SK-N-SH treated with all-trans-retinoic acid at 6 μM for 48 hours (cell line): ENCODE data around the gene HSD11B2.

ENCODE experiments used
- ATAC-seq: fragments of 200-7000 bp; cut with Tn5 transposase; 3 replicates; pipeline ENCODE4 v1.9.1; 2020; ENCODE audit warnings: mild to moderate bottlenecking, moderate library complexity
- ARNTL ChIP-seq: fragments of 450-650 bp; formaldehyde crosslinking; IDR thresholded peaks from 2 replicates; pipeline ENCODE4 v1.5.0; 2020; ENCODE audit warnings: low read depth, mild to moderate bottlenecking, moderate library complexity, borderline replicate concordance
- BACH2 ChIP-seq: fragments of 250-450 bp; sonication (Bioruptor Pico); IDR thresholded peaks from 2 replicates; pipeline ENCODE4 v1.9.0; 2021; ENCODE audit warnings: mild to moderate bottlenecking, borderline replicate concordance
- CSDC2 ChIP-seq: fragments of 250-450 bp; sonication (Bioruptor Pico); IDR thresholded peaks from 2 replicates; pipeline ENCODE4 v1.5.0; 2020; ENCODE audit warnings: mild to moderate bottlenecking, moderate library complexity
- ESRRG ChIP-seq: fragments of 250-450 bp; sonication (Bioruptor Pico); IDR thresholded peaks from 2 replicates; pipeline ENCODE4 v1.6.1; 2021; ENCODE audit warnings: mild to moderate bottlenecking
- GLIS3 ChIP-seq: fragments of 250-450 bp; sonication (Bioruptor Pico); IDR thresholded peaks from 2 replicates; pipeline ENCODE4 v1.5.0; 2020; ENCODE audit warnings: mild to moderate bottlenecking, moderate library complexity
- OSR1 ChIP-seq: fragments of 250-450 bp; sonication (Bioruptor Pico); IDR thresholded peaks from 2 replicates; pipeline ENCODE4 v1.8.0; 2022; ENCODE audit warnings: moderate library complexity, mild to moderate bottlenecking, inconsistent platforms
- PPARA ChIP-seq: fragments of 250-450 bp; sonication (Bioruptor Pico); IDR thresholded peaks from 2 replicates; pipeline ENCODE4 v1.5.0; 2020; ENCODE audit warnings: mild to moderate bottlenecking, borderline replicate concordance
- RARB ChIP-seq: fragments of 250-450 bp; sonication (Bioruptor Pico); IDR thresholded peaks from 2 replicates; pipeline ENCODE4 v1.8.0; 2021; ENCODE audit warnings: mild to moderate bottlenecking, moderate library complexity
- TCF4 ChIP-seq: fragments of 250-450 bp; sonication (Bioruptor Pico); IDR thresholded peaks from 2 replicates; pipeline ENCODE4 v1.8.0; 2021; ENCODE audit warnings: mild to moderate bottlenecking, moderate library complexity, borderline replicate concordance
- TOX ChIP-seq: fragments of 250-450 bp; sonication (Bioruptor Pico); IDR thresholded peaks from 2 replicates; pipeline ENCODE4 v1.8.0; 2021; ENCODE audit warnings: mild to moderate bottlenecking, moderate library complexity, borderline replicate concordance
- ZC3H10 ChIP-seq: fragments of 250-450 bp; sonication (Bioruptor Pico); IDR thresholded peaks from 2 replicates; pipeline ENCODE4 v1.5.1; 2021; ENCODE audit warnings: mild to moderate bottlenecking, moderate library complexity
- ZFP30 ChIP-seq: fragments of 450-650 bp; formaldehyde crosslinking; IDR thresholded peaks from 2 replicates; pipeline ENCODE4 v1.5.0; 2022; ENCODE audit warnings: mild to moderate bottlenecking, moderate library complexity
- ZNF8 ChIP-seq: fragments of 450-650 bp; formaldehyde crosslinking; IDR thresholded peaks from 2 replicates; pipeline ENCODE4 v1.5.0; 2020; ENCODE audit warnings: mild to moderate bottlenecking, moderate library complexity
- TF ChIP-seq, protein P1 (sequence below): fragments of 250-450 bp; sonication (Bioruptor Pico); IDR thresholded peaks from 2 replicates; pipeline ENCODE4 v1.8.0; 2020; ENCODE audit warnings: mild to moderate bottlenecking, moderate library complexity, borderline replicate concordance
- TF ChIP-seq, protein P2 (sequence below): fragments of 250-450 bp; sonication (Bioruptor Pico); IDR thresholded peaks from 2 replicates; pipeline ENCODE4 v1.5.1; 2021; ENCODE audit warnings: mild to moderate bottlenecking, moderate library complexity
- TF ChIP-seq, protein P3 (sequence below): fragments of 250-450 bp; sonication (Bioruptor Pico); IDR thresholded peaks from 2 replicates; pipeline ENCODE4 v1.5.1; 2020; ENCODE audit warnings: low read depth, mild to moderate bottlenecking, moderate library complexity
- TF ChIP-seq, protein P4 (sequence below): fragments of 250-450 bp; sonication (Bioruptor Pico); IDR thresholded peaks from 2 replicates; pipeline ENCODE4 v1.8.0; 2021; ENCODE audit warnings: low read depth, mild to moderate bottlenecking, moderate library complexity, borderline replicate concordance
- TF ChIP-seq, protein P5 (sequence below): fragments of 250-450 bp; sonication (Bioruptor Pico); IDR thresholded peaks from 2 replicates; pipeline ENCODE4 v1.5.0; 2020; ENCODE audit warnings: mild to moderate bottlenecking, moderate library complexity

HSD11B2 gene

DNA sequence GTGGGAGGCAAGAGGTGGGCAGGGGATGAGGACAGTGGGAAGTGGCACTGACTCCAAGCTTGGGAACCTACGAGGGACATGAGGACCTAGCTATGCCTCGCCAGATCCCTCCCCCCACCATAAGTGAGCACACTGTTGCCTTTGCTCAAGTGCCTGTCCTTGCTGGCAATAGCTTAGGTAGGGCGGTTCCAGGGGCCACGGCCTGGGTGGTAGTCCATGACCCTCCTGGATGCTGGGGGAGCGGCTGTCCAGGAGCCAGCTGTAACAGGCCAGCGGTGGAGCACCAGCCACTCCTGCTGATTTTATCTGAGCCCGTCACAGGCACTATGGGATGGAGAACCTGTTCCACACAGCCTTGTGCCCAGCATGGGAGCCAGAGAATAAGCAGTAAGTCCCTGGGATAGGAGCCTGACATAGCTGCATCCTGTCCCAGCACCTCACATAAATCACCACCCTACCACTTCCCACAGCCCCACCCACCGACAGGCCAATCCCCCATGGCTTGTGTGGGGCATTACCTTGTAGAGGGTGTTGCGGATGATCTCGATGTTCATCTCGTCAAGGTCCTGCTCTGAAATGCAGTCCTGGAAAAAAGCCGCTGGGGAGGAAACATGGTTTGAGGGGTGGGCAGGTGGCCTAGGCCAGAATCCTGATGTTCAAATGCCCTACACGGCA, 11.8 kb downstream of the HSD11B2 start:
- no peak for ATAC-seq
- TF ChIP-seq CSDC2 (no peak), ARNTL (CRISPR knock-in tag) (no peak), BACH2 (CRISPR knock-in tag) (no peak)

DNA sequence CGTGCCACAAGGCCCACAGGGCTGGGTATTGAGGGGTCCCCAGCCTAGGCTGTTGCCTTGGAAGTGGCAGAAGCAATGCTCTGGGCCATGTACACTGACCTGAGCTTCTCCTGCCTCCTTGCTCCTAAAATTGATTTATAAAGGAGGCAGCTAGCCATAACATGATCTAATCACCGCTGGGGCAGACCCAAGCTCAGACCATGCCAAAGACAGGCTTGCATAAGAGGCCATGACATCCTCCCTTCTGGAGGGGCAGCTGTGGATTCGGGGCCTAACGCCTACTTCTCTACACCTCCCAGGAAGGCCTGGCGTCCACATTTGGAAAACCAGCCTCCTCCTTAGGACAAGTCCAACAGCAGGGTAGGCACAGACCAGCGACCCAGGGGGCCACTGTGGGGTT, 12.3 kb downstream of the HSD11B2 start:
- no peak for ATAC-seq
- no peak for TF ChIP-seq ZC3H10 (CRISPR knock-in tag)

DNA sequence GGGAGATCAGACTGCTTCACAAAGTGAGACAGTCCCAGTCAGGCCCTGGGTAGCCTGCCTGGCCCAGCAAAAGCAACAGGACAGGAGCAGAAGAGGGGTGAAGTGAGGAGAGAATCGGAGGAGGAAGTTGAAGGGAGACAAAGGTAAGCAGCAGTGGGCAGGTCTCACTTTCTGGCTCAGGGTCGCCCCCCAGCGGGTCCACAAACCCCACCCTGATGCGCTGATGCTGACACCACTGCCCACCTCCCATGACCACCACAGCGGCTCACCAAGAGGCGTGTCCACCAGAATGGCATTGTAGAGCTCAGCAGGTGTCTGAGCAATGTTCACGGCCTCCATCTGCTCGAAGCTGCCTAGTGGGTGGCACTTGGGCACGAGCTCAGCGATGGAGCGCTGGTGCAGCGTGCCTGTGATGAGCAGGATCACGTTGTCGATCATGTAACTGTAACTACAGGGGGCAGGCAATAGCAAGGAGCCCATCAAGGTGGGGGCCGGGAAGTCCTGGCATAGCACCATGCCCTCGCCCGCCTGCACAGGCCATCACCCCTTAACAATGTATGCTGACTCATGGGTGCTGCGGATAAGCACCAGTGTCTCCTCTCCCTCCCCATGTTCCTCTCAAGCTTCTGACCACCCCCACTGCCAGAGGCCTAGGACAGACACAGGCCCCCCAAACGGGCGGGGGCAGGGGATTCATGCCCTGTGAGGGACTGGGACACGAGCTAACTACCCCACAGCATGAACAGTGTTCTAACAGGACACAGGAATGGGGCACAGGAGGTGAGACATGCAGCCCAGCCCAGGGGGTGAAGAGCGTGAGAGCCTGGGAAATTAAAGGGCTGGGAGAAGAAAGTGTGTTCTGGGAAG, 13.6 kb downstream of the HSD11B2 start:
- TF ChIP-seq GLIS3 (CRISPR knock-in tag) (no peak), RARB (CRISPR knock-in tag) (no peak), CSDC2 (no peak), ZFP30 (no peak), OSR1 (CRISPR knock-in tag) (no peak), ZNF8 (no peak)
- TF ChIP-seq, protein P1, sequence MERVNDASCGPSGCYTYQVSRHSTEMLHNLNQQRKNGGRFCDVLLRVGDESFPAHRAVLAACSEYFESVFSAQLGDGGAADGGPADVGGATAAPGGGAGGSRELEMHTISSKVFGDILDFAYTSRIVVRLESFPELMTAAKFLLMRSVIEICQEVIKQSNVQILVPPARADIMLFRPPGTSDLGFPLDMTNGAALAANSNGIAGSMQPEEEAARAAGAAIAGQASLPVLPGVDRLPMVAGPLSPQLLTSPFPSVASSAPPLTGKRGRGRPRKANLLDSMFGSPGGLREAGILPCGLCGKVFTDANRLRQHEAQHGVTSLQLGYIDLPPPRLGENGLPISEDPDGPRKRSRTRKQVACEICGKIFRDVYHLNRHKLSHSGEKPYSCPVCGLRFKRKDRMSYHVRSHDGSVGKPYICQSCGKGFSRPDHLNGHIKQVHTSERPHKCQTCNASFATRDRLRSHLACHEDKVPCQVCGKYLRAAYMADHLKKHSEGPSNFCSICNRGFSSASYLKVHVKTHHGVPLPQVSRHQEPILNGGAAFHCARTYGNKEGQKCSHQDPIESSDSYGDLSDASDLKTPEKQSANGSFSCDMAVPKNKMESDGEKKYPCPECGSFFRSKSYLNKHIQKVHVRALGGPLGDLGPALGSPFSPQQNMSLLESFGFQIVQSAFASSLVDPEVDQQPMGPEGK (CRISPR knock-in tag) = no peak
- TF ChIP-seq, protein P2, sequence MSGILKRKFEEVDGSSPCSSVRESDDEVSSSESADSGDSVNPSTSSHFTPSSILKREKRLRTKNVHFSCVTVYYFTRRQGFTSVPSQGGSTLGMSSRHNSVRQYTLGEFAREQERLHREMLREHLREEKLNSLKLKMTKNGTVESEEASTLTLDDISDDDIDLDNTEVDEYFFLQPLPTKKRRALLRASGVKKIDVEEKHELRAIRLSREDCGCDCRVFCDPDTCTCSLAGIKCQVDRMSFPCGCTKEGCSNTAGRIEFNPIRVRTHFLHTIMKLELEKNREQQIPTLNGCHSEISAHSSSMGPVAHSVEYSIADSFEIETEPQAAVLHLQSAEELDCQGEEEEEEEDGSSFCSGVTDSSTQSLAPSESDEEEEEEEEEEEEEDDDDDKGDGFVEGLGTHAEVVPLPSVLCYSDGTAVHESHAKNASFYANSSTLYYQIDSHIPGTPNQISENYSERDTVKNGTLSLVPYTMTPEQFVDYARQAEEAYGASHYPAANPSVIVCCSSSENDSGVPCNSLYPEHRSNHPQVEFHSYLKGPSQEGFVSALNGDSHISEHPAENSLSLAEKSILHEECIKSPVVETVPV (CRISPR knock-in tag) = no peak
- TF ChIP-seq, protein P3, sequence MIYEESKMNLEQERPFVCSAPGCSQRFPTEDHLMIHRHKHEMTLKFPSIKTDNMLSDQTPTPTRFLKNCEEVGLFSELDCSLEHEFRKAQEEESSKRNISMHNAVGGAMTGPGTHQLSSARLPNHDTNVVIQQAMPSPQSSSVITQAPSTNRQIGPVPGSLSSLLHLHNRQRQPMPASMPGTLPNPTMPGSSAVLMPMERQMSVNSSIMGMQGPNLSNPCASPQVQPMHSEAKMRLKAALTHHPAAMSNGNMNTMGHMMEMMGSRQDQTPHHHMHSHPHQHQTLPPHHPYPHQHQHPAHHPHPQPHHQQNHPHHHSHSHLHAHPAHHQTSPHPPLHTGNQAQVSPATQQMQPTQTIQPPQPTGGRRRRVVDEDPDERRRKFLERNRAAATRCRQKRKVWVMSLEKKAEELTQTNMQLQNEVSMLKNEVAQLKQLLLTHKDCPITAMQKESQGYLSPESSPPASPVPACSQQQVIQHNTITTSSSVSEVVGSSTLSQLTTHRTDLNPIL (CRISPR knock-in tag) = no peak

DNA sequence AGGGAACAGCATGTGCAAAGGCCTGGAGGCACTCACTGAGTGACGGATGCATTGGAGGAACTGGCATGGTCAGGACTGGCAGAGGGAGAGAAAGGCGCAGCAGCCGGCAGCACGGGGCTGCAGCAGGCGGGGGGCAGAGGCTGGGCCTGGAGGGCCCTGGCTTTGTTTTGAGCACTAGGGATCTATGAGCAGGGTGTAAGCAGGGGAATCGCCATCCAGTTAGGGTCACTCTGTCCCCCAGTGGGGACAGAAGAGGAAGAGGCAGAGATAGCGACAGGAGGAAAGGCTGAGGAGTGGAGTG, 14.2 kb downstream of the HSD11B2 start:
- TF ChIP-seq TOX (CRISPR knock-in tag) (no peak), BACH2 (CRISPR knock-in tag) (no peak), PPARA (CRISPR knock-in tag) (no peak), ESRRG (CRISPR knock-in tag) (no peak), GLIS3 (CRISPR knock-in tag) (no peak), OSR1 (CRISPR knock-in tag) (no peak), TCF4 (CRISPR knock-in tag) (no peak), ARNTL (CRISPR knock-in tag) (no peak), CSDC2 (no peak), ZFP30 (no peak)
- TF ChIP-seq, protein P1 (CRISPR knock-in tag) = no peak
- TF ChIP-seq, protein P2 (CRISPR knock-in tag) = no peak
- TF ChIP-seq, protein P4, sequence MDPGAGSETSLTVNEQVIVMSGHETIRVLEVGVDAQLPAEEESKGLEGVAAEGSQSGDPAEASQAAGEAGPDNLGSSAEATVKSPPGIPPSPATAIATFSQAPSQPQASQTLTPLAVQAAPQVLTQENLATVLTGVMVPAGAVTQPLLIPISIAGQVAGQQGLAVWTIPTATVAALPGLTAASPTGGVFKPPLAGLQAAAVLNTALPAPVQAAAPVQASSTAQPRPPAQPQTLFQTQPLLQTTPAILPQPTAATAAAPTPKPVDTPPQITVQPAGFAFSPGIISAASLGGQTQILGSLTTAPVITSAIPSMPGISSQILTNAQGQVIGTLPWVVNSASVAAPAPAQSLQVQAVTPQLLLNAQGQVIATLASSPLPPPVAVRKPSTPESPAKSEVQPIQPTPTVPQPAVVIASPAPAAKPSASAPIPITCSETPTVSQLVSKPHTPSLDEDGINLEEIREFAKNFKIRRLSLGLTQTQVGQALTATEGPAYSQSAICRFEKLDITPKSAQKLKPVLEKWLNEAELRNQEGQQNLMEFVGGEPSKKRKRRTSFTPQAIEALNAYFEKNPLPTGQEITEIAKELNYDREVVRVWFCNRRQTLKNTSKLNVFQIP (CRISPR knock-in tag) = no peak
- TF ChIP-seq, protein P5, sequence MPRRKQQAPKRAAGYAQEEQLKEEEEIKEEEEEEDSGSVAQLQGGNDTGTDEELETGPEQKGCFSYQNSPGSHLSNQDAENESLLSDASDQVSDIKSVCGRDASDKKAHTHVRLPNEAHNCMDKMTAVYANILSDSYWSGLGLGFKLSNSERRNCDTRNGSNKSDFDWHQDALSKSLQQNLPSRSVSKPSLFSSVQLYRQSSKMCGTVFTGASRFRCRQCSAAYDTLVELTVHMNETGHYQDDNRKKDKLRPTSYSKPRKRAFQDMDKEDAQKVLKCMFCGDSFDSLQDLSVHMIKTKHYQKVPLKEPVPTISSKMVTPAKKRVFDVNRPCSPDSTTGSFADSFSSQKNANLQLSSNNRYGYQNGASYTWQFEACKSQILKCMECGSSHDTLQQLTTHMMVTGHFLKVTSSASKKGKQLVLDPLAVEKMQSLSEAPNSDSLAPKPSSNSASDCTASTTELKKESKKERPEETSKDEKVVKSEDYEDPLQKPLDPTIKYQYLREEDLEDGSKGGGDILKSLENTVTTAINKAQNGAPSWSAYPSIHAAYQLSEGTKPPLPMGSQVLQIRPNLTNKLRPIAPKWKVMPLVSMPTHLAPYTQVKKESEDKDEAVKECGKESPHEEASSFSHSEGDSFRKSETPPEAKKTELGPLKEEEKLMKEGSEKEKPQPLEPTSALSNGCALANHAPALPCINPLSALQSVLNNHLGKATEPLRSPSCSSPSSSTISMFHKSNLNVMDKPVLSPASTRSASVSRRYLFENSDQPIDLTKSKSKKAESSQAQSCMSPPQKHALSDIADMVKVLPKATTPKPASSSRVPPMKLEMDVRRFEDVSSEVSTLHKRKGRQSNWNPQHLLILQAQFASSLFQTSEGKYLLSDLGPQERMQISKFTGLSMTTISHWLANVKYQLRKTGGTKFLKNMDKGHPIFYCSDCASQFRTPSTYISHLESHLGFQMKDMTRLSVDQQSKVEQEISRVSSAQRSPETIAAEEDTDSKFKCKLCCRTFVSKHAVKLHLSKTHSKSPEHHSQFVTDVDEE (CRISPR knock-in tag) = no peak
- ATAC-seq = no peak

More for the DNA sequence above, 13.6 kb downstream of the HSD11B2 start:
- no peak for ATAC-seq
